H1 (cell line): ENCODE measurements around the gene ARHGEF6.

ENCODE experiments used
- CTCF ChIP-seq, 3 experiments: IDR thresholded peaks; 1 replicate in 2 of 3; 2 replicates in 1 of 3; pipeline versions ENCODE4 v1.5.1 to v1.6.1; 2011; ENCODE audit warnings: low read length in 3 of 3, mild to moderate bottlenecking in 3 of 3, inconsistent platforms in 2 of 3, low read depth in 1 of 3, moderate library complexity in 1 of 3; ENCODE audit not compliant: insufficient read depth in 1 of 3; ENCODE audit errors: control extremely low read depth in 1 of 3
- EZH2 ChIP-seq: fragments of 200-600 bp; sonication (generic); IDR thresholded peaks from 2 replicates; pipeline ENCODE4 v1.7.1; 2012; ENCODE audit warnings: low read depth, mild to moderate bottlenecking, moderate library complexity, low read length, inconsistent platforms; ENCODE audit not compliant: severe bottlenecking
- POLR2A ChIP-seq, 2 experiments: IDR thresholded peaks; 1 replicate in 1 of 2; 2 replicates in 1 of 2; pipeline ENCODE4 v1.6.1; 2011; ENCODE audit warnings: low read depth in 2 of 2, low read length in 2 of 2, mild to moderate bottlenecking in 2 of 2; ENCODE audit errors: control extremely low read depth in 1 of 2

- TF ChIP-seq POLR2A (IDR thresholded peaks at IDR 0.05; ENCODE audit: control extremely low read depth in 1 of 2, low read depth in 2 of 2, low read length in 2 of 2) (no peak), CTCF (IDR thresholded peaks at IDR 0.05; ENCODE audit: control extremely low read depth in 1 of 3, insufficient read depth in 1 of 3, low read depth in 1 of 3, low read length in 3 of 3) (no peak), EZH2 (no peak)
Measured at GRCh38 chrX:136626237-136626636, 154.5 kb downstream of the ARHGEF6 start.
